GM13977 (cell line): ENCODE data around the gene RGS19.

Experiments used
- DNase-seq: peaks from one replicate; pipeline ENCODE4 v3.0.0; 2012; ENCODE audit warnings: low spot score
- CTCF ChIP-seq: IDR thresholded peaks from 2 replicates; pipeline ENCODE4 v1.5.1; 2012; ENCODE audit warnings: mild to moderate bottlenecking, control low read depth; ENCODE audit not compliant: insufficient read depth; ENCODE audit errors: extremely low read depth, missing control alignments
- in situ Hi-C: fragments of 300-500 bp; cut with MboI; formaldehyde crosslinking; loops from one replicate; pipeline ENCODE4 v1.12.0; 2022; ENCODE audit warnings: low sequenced_read_pairs, low pct_unique_long_range_greater_than_20kb, mixed read lengths, inconsistent platforms; ENCODE audit not compliant: unreplicated experiment

Gene RGS19

GRCh38 chr20:64062596-64063388 is 16.5 kb downstream of the RGS19 start, which contains the start of gene TCEA2:
TSS of gene TCEA2 (plus strand) at chr20:64063198. CDS start at chr20:64063313, 115 bp downstream.
- TF ChIP-seq CTCF, result no peak
- in situ Hi-C loops, result no loop called here
- DNase-seq, result peak; percentile 99

- no peak for DNase-seq
- no peak for TF ChIP-seq CTCF
- in situ Hi-C loops, result no loop called here
These were observed 17.1 kb downstream of the RGS19 start for GRCh38 chr20:64062276-64062595.

GRCh38 chr20:64058536-64058935 is 20.8 kb downstream of the RGS19 start:
- no peak for TF ChIP-seq CTCF
- no peak for DNase-seq
- in situ Hi-C loops, result no loop called here

- DNase-seq, result peak; percentile 91
- TF ChIP-seq CTCF, result peak; percentile 97
- in situ Hi-C loops, result no loop called here
These were observed 21.5 kb downstream of the RGS19 start for GRCh38 chr20:64057628-64058498.

GRCh38 chr20:64056889-64057627 is 22.3 kb downstream of the RGS19 start:
- TF ChIP-seq CTCF, result no peak
- DNase-seq, result no peak
- in situ Hi-C loops, result no loop called here

GRCh38 chr20:64056639-64056888 is 22.8 kb downstream of the RGS19 start:
- in situ Hi-C loops, result no loop called here
- TF ChIP-seq CTCF, result no peak
- DNase-seq, result no peak
